Measurements from ENCODE around the gene TMEM190.

The TMEM190 gene

DNA sequence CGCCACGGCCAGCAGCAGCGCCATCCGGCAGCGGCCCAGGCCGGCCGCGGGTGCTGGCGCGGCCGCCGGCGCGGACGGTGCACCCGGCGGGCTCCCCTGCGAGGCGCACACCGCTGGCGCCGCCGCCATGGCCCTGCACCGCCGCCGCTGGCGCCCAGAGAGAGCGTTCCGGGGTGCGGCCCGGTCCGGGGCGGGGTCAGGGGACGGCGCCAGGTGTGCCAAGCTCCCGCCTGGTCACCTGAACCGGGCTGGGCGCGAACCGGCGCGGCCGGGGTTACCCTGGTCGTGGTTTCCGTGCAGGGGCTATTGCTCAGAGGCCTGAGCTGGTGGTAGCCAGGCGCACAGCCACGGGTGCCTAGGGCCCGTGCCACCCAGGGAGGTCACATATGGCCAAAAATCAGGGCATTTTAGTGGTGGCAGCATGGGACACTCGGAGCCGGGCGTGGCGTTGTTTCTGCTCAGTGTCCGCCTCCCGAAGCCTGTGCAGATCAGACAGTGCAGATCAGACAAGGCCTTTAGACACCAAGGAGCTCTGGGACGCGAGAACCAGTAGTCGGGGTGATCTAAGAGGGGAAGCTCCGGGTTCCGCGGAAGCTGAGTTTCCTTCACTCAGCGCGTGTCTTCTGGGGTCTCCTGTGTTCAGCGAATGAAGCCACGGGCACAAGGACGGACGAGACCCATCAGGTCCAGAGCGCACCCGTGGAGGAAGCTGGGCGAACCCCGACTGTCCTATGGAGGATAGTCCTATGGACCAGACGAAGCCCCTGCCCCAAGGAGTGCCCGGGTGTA is 7.7 kb downstream of the TMEM190 start, which contains the start of gene TMEM238:
TMEM238 (minus strand) TSS at position 162 of the 789 bp plus-strand sequence; CDS start at position 129, 33 bp downstream.
- no peak within 1 kb of the TSS for H3K23ac ChIP-seq (ENCODE audit: low read length)
- peak within 1 kb of the TSS; percentile 59 for H3K27ac ChIP-seq (ENCODE audit: low read depth, low read length)
- H4K12ac ChIP-seq (ENCODE audit: low read depth, low read length): peak within 1 kb of the TSS; percentile 87
- H3K79me2 ChIP-seq (ENCODE audit: control insufficient read depth, insufficient read depth, low read length, poor library complexity): peaks cover 28% of the 10 kb centered on the region
- no peaks in the 10 kb centered on the region for H3K9me3 ChIP-seq (ENCODE audit: insufficient read depth, low read depth, low read length)
- no CpG with 5 or more reads among the region's 72 CpGs for WGBS (ENCODE audit: extremely low coverage, insufficient coverage, insufficient read length)
- H3K4me3 ChIP-seq (ENCODE audit: low read depth, low read length): peak within 1 kb of the TSS; percentile 72
- DNase-seq: no peak
- H3K27me3 ChIP-seq (ENCODE audit: insufficient read depth, low read length): no peaks in the 10 kb centered on the region
- peak within 1 kb of the TSS; percentile 92 for H4K8ac ChIP-seq (ENCODE audit: low read depth, low read length)
- H3K4me2 ChIP-seq (ENCODE audit: low read length): peak within 1 kb of the TSS; percentile 91
- peak within 1 kb of the TSS; percentile 88 for H3K14ac ChIP-seq (ENCODE audit: low read length)
- H4K91ac ChIP-seq (ENCODE audit: low read depth, low read length): peak within 1 kb of the TSS; percentile 86
- peaks cover 16% of the 10 kb centered on the region for H3K79me1 ChIP-seq (ENCODE audit: low read length)
- H3K4ac ChIP-seq (ENCODE audit: low read depth, low read length): peak within 1 kb of the TSS; percentile 68
- H2AFZ ChIP-seq (ENCODE audit: insufficient read depth, low read length, poor library complexity): peak within 1 kb of the TSS; percentile 90
- H2BK5ac ChIP-seq (ENCODE audit: low read depth, low read length, poor library complexity): peak within 1 kb of the TSS; percentile 34
- peak within 1 kb of the TSS; percentile 61 for H2AK5ac ChIP-seq (ENCODE audit: low read length)
- peaks cover 29 to 31% of the 10 kb centered on the region in 2 experiments for H3K36me3 ChIP-seq (ENCODE audit: control insufficient read depth in 1 of 2, insufficient read depth in 2 of 2, low read length in 2 of 2)
- H2BK12ac ChIP-seq (ENCODE audit: low read length): peak within 1 kb of the TSS; percentile 67
- H2BK120ac ChIP-seq (ENCODE audit: insufficient read depth, low read length, poor library complexity): peak within 1 kb of the TSS; percentile 83
- H3K18ac ChIP-seq (ENCODE audit: low read length): peak within 1 kb of the TSS; percentile 71
- peaks cover 34% of the 10 kb centered on the region in 2 experiments for H3K4me1 ChIP-seq (ENCODE audit: control insufficient read depth in 1 of 2, insufficient read depth in 2 of 2, low read length in 2 of 2)
- peak within 1 kb of the TSS; percentile 54 for H3K9ac ChIP-seq (ENCODE audit: low read length)

DNA sequence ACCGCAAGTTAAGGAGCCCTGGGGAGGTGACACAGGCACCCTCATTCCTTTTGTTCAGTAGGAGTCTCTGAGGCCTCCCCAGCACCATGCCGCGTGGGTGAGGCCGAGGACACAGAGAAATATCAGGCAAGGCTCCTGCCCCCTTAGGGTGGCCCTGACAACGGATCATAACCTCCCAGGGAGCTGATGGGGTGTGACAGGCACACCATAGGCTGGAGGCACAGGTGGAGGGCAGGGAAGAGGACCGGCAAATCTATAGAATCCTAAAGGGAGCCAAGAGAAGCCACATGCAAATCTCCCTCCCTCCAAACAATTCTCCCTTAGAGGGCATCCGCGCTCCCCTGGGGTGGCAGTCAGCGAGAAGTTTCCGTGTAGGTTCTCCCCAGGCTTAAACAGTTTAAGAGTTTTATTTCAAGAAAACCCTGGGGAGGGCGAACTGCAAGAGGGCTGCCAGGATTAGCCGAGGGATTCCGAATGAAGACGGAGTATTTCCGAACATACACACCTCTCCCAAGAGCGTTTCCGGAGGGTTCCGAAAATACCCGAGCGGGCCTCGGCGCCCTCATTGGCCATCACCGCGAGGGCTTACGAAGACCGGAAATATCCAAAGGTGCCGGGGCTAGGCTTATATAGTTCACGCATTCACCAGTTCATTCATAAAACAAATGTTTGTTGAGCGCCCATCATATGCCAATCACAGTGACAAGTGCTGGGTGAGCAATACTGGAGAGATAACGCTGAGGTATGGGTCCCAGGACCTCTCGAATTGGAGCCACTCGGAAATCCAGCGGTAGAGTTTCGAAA is 8.5 kb downstream of the TMEM190 start:
- H3K4me3 ChIP-seq (ENCODE audit: low read depth, low read length): no peak overlapping the region
- peak overlapping the region; percentile 1 for H2AFZ ChIP-seq (ENCODE audit: insufficient read depth, low read length, poor library complexity)
- DNase-seq: peak; percentile 97 to 99
- H2BK5ac ChIP-seq (ENCODE audit: low read depth, low read length, poor library complexity): peak overlapping the region; percentile 43
- no peak overlapping the region for H3K23ac ChIP-seq (ENCODE audit: low read length)
- peak overlapping the region; percentile 71 for H3K4me2 ChIP-seq (ENCODE audit: low read length)
- peaks cover 28% of the 10 kb centered on the region for H3K79me2 ChIP-seq (ENCODE audit: control insufficient read depth, insufficient read depth, low read length, poor library complexity)
- H3K9ac ChIP-seq (ENCODE audit: low read length): peak overlapping the region; percentile 73
- peak overlapping the region; percentile 3 for H4K12ac ChIP-seq (ENCODE audit: low read depth, low read length)
- H2BK12ac ChIP-seq (ENCODE audit: low read length): peak overlapping the region; percentile 15
- H3K4me1 ChIP-seq (ENCODE audit: control insufficient read depth in 1 of 2, insufficient read depth in 2 of 2, low read length in 2 of 2): peaks cover 37% of the 10 kb centered on the region in 2 experiments
- H3K27me3 ChIP-seq (ENCODE audit: insufficient read depth, low read length): no peaks in the 10 kb centered on the region
- H3K4ac ChIP-seq (ENCODE audit: low read depth, low read length): peak overlapping the region; percentile 68
- H3K14ac ChIP-seq (ENCODE audit: low read length): peak overlapping the region; percentile 45
- H2AK5ac ChIP-seq (ENCODE audit: low read length): peak overlapping the region; percentile 61
- H3K27ac ChIP-seq (ENCODE audit: low read depth, low read length): peak overlapping the region; percentile 88
- H3K9me3 ChIP-seq (ENCODE audit: insufficient read depth, low read depth, low read length): no peaks in the 10 kb centered on the region
- peak overlapping the region; percentile 83 for H2BK120ac ChIP-seq (ENCODE audit: insufficient read depth, low read length, poor library complexity)
- no peak overlapping the region for H3K18ac ChIP-seq (ENCODE audit: low read length)
- H4K91ac ChIP-seq (ENCODE audit: low read depth, low read length): peak overlapping the region; percentile 86
- H4K8ac ChIP-seq (ENCODE audit: low read depth, low read length): peak overlapping the region; percentile 92
- H3K36me3 ChIP-seq (ENCODE audit: control insufficient read depth in 1 of 2, insufficient read depth in 2 of 2, low read length in 2 of 2): peaks cover 37% of the 10 kb centered on the region in 2 experiments
- peaks cover 16% of the 10 kb centered on the region for H3K79me1 ChIP-seq (ENCODE audit: low read length)
- WGBS (ENCODE audit: extremely low coverage, insufficient coverage, insufficient read length): no CpG with 5 or more reads among the region's 34 CpGs

- Histone ChIP-seq H3K9me3 (ENCODE audit: insufficient read depth, low read depth, low read length) (no peaks in the 10 kb centered on the region), H3K4me3 (ENCODE audit: low read depth, low read length) (peak within 1 kb of the TSS; percentile 93), H4K91ac (ENCODE audit: low read depth, low read length) (peak within 1 kb of the TSS; percentile 86), H2BK12ac (ENCODE audit: low read length) (peak within 1 kb of the TSS; percentile 15), H3K79me1 (ENCODE audit: low read length) (peaks cover 16% of the 10 kb centered on the region), H2AFZ (ENCODE audit: insufficient read depth, low read length, poor library complexity) (peak within 1 kb of the TSS; percentile 18), H3K18ac (ENCODE audit: low read length) (peak within 1 kb of the TSS; percentile 94), H3K36me3 (ENCODE audit: control insufficient read depth in 1 of 2, insufficient read depth in 2 of 2, low read length in 2 of 2) (peaks cover 42% of the 10 kb centered on the region in 2 experiments), H3K4me1 (ENCODE audit: control insufficient read depth in 1 of 2, insufficient read depth in 2 of 2, low read length in 2 of 2) (peaks cover 37% of the 10 kb centered on the region in 2 experiments), H3K4ac (ENCODE audit: low read depth, low read length) (peak within 1 kb of the TSS; percentile 98), H4K12ac (ENCODE audit: low read depth, low read length) (peak within 1 kb of the TSS; percentile 72), H4K8ac (ENCODE audit: low read depth, low read length) (peak within 1 kb of the TSS; percentile 92), H3K23ac (ENCODE audit: low read length) (no peak within 1 kb of the TSS), H3K27ac (ENCODE audit: low read depth, low read length) (peak within 1 kb of the TSS; percentile 88), H3K9ac (ENCODE audit: low read length) (peak within 1 kb of the TSS; percentile 84), H2BK5ac (ENCODE audit: low read depth, low read length, poor library complexity) (peak within 1 kb of the TSS; percentile 80), H3K14ac (ENCODE audit: low read length) (peak within 1 kb of the TSS; percentile 94), H3K27me3 (ENCODE audit: insufficient read depth, low read length) (no peaks in the 10 kb centered on the region), H3K4me2 (ENCODE audit: low read length) (peak within 1 kb of the TSS; percentile 83), H2AK5ac (ENCODE audit: low read length) (peak within 1 kb of the TSS; percentile 77), H3K79me2 (ENCODE audit: control insufficient read depth, insufficient read depth, low read length, poor library complexity) (peaks cover 28% of the 10 kb centered on the region), H2BK120ac (ENCODE audit: insufficient read depth, low read length, poor library complexity) (peak within 1 kb of the TSS; percentile 83)
- no CpG with 5 or more reads among the region's 68 CpGs for WGBS (ENCODE audit: extremely low coverage, insufficient coverage, insufficient read length)
- peak; percentile 98 to 100 for DNase-seq
Observed at GRCh38 chr19:55385724-55386492, 9.3 kb downstream of the TMEM190 start, which contains the start of gene RPL28. Gene RPL28 (plus strand): TSS chr19:55385932. CDS start chr19:55386358, 426 bp downstream.
